ENCODE results near the gene OR4D10. TPM values are rescaled to one million over a fixed set of nuclear protein-coding genes. Genes with fewer than 3 reads are reported as not detected.
"Not testable (repeated sequence)": the region's sequence is repeated elsewhere in the genome, so short reads cannot be mapped to it uniquely, and the experiment has no call there.

The OR4D10 gene
- total and polyA plus RNA-seq, 2 of the 13 experiments (the other 11 are each of a cell fraction or from before 2014, with no cell fraction given): not detected

GRCh38 chr11:59445624-59446023 is 27.5 kb upstream of the OR4D10 start:
- H3K4me2 ChIP-seq (ENCODE audit: low read depth, low read length); FAIRE-seq; in situ Hi-C loops (cut with HindIII; ENCODE audit: extremely low pct_ligation_motif_present, low pct_unique_long_range_greater_than_20kb); H3K36me3 ChIP-seq (replicated peaks in 1 of 2; ENCODE audit: control insufficient read depth in 1 of 2, insufficient read depth in 2 of 2, low read length in 2 of 2); H3K27ac ChIP-seq (ENCODE audit: extremely low read length, insufficient read depth, low read length); H3K4me1 ChIP-seq (ENCODE audit: insufficient read depth, low read length); H3K9ac ChIP-seq (ENCODE audit: insufficient read depth, low read depth, low read length); H3K27me3 ChIP-seq (ENCODE audit: control insufficient read depth in 1 of 2, insufficient read depth in 2 of 2, low read length in 2 of 2); H3K79me2 ChIP-seq (ENCODE audit: insufficient read depth, low read length); H3K4me3 ChIP-seq (replicated peaks in 1 of 3; ENCODE audit: insufficient read depth in 1 of 3, low read depth in 2 of 3, low read length in 3 of 3); H3K9me3 ChIP-seq (ENCODE audit: low read length); ATAC-seq; H4K20me1 ChIP-seq (ENCODE audit: insufficient read depth, low read length); intact Hi-C loops (cut with micrococcal nuclease; ENCODE audit: unreplicated experiment); CTCF ChIA-PET (ENCODE audit: low intra/inter-chr PET ratio, low total read pairs); POLR2A ChIA-PET; H2AFZ ChIP-seq (ENCODE audit: low read length); BruUV-seq (replicated peaks); DNase-seq (ENCODE audit: low spot score): not testable (repeated sequence)
- 0% methylated on average over 1 of the region's 1 CpG for WGBS (ENCODE audit: low lambda C conversion rate)

- FAIRE-seq (no peak), ATAC-seq (no peak), DNase-seq (ENCODE audit: low spot score) (no peak)
- in situ Hi-C loops (cut with HindIII; ENCODE audit: extremely low pct_ligation_motif_present, low pct_unique_long_range_greater_than_20kb): no loop called here
- Histone ChIP-seq H3K27ac (ENCODE audit: extremely low read length, insufficient read depth, low read length) (no peak overlapping the region), H3K79me2 (ENCODE audit: insufficient read depth, low read length) (no peaks in the 10 kb centered on the region), H3K27me3 (ENCODE audit: control insufficient read depth in 1 of 2, insufficient read depth in 2 of 2, low read length in 2 of 2) (no peaks in the 10 kb centered on the region), H4K20me1 (ENCODE audit: insufficient read depth, low read length) (no peaks in the 10 kb centered on the region), H3K9me3 (ENCODE audit: low read length) (no peaks in the 10 kb centered on the region), H3K36me3 (replicated peaks in 1 of 2; ENCODE audit: control insufficient read depth in 1 of 2, insufficient read depth in 2 of 2, low read length in 2 of 2) (no peaks in the 10 kb centered on the region), H2AFZ (ENCODE audit: low read length) (no peak overlapping the region), H3K9ac (ENCODE audit: insufficient read depth, low read depth, low read length) (no peak overlapping the region), H3K4me2 (ENCODE audit: low read depth, low read length) (no peak overlapping the region), H3K4me1 (ENCODE audit: insufficient read depth, low read length) (no peaks in the 10 kb centered on the region), H3K4me3 (replicated peaks in 1 of 3; ENCODE audit: insufficient read depth in 1 of 3, low read depth in 2 of 3, low read length in 3 of 3) (no peak overlapping the region)
- BruUV-seq (replicated peaks): no TSS peak
- TF ChIP-seq SP140L (CRISPR knock-in tag; IDR thresholded peaks at IDR 0.05; ENCODE audit: borderline replicate concordance) (no peak), MED8 (CRISPR knock-in tag; IDR thresholded peaks at IDR 0.05; ENCODE audit: insufficient replicate concordance) (no peak)
- ChIA-PET POLR2A (no interaction called here), CTCF (ENCODE audit: low intra/inter-chr PET ratio, low total read pairs) (no interaction called here)
- 3% methylated on average over 2 of the region's 2 CpGs for WGBS (ENCODE audit: low lambda C conversion rate)
- intact Hi-C loops (cut with micrococcal nuclease; ENCODE audit: unreplicated experiment): no loop called here
Observed at GRCh38 chr11:59448484-59448883, 24.6 kb upstream of the OR4D10 start.

- H3K4me3 ChIP-seq (replicated peaks in 1 of 3; ENCODE audit: insufficient read depth in 1 of 3, low read depth in 2 of 3, low read length in 3 of 3): no peak within 1 kb of the TSS
- ATAC-seq: no peak
- intact Hi-C loops (cut with micrococcal nuclease; ENCODE audit: unreplicated experiment): no loop called here
- no peaks in the 10 kb centered on the region for H3K79me2 ChIP-seq (ENCODE audit: insufficient read depth, low read length)
- H3K9ac ChIP-seq (ENCODE audit: insufficient read depth, low read depth, low read length): no peak within 1 kb of the TSS
- H3K4me1 ChIP-seq (ENCODE audit: insufficient read depth, low read length): no peaks in the 10 kb centered on the region
- H3K4me2 ChIP-seq (ENCODE audit: low read depth, low read length): no peak within 1 kb of the TSS
- H2AFZ ChIP-seq (ENCODE audit: low read length): no peak within 1 kb of the TSS
- BruUV-seq (replicated peaks): no TSS peak
- 0% methylated on average over 2 of the region's 2 CpGs for WGBS (ENCODE audit: low lambda C conversion rate)
- DNase-seq (ENCODE audit: low spot score): no peak
- POLR2A ChIA-PET: no interaction called here
- H3K36me3 ChIP-seq (replicated peaks in 1 of 2; ENCODE audit: control insufficient read depth in 1 of 2, insufficient read depth in 2 of 2, low read length in 2 of 2): no peaks in the 10 kb centered on the region
- no peak within 1 kb of the TSS for H3K27ac ChIP-seq (ENCODE audit: extremely low read length, insufficient read depth, low read length)
- TF ChIP-seq ZNF180 (CRISPR knock-in tag; IDR thresholded peaks at IDR 0.05; ENCODE audit: borderline replicate concordance, low read depth) (no peak), SRF (IDR thresholded peaks at IDR 0.05; ENCODE audit: low read depth, low read length) (no peak), HNF4A (CRISPR knock-in tag; IDR thresholded peaks at IDR 0.05) (no peak), ARHGAP35 (CRISPR knock-in tag; IDR thresholded peaks at IDR 0.05; ENCODE audit: borderline replicate concordance) (no peak), ARNT2 (CRISPR knock-in tag; IDR thresholded peaks at IDR 0.05; ENCODE audit: low read depth) (no peak), TMF1 (CRISPR knock-in tag; IDR thresholded peaks at IDR 0.05; ENCODE audit: low read depth) (no peak), GTF2F1 (IDR thresholded peaks at IDR 0.05; ENCODE audit: low read length) (no peak)
- FAIRE-seq: no peak
- no peaks in the 10 kb centered on the region for H3K9me3 ChIP-seq (ENCODE audit: low read length)
- in situ Hi-C loops (cut with HindIII; ENCODE audit: extremely low pct_ligation_motif_present, low pct_unique_long_range_greater_than_20kb): no loop called here
- CTCF ChIA-PET (ENCODE audit: low intra/inter-chr PET ratio, low total read pairs): no interaction called here
- H3K27me3 ChIP-seq (ENCODE audit: control insufficient read depth in 1 of 2, insufficient read depth in 2 of 2, low read length in 2 of 2): peaks cover 0 to 4% of the 10 kb centered on the region in 2 experiments; a peak in 1 of 5 replicates
- no peaks in the 10 kb centered on the region for H4K20me1 ChIP-seq (ENCODE audit: insufficient read depth, low read length)
Observed at GRCh38 chr11:59456661-59457060, 16.5 kb upstream of the OR4D10 start, which contains the start of gene OR4D6. Gene OR4D6, plus strand, starts transcription at chr11:59456961. Its CDS starts 0 bp downstream, at chr11:59456961.

Measured in HepG2 (cell line).